ENCODE data around the gene KIRREL2. TPM values are rescaled to one million over a fixed set of nuclear protein-coding genes. Genes with fewer than 3 reads are reported as not detected.

KIRREL2 gene
- total RNA-seq, 2 experiments from 2014 or later, result 0.93 to 0.98 TPM

DNA sequence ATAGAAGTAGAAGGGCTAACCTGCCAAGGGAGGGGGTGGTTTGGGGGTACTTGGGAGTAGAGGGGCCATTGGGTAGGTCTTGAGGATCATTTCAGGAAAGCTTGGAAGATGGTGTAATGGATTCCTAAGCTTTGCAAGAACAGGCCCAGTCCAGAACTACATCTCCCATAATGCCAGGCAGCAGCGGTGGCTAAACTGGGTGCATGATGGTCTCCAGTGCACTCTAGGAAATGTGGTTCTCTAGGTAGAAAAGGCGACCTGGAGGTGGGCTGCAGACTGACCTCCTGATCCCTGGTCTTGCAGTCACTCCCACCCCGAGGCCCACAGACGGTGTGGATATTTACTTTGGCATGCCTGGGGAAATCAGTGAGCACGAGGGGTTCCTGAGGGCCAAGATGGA, 15.5 kb downstream of the KIRREL2 start:
- Mint-ChIP-seq H3K36me3 (ENCODE audit: low read depth) (no peaks in the 10 kb centered on the region), H3K9me3 (ENCODE audit: low read depth) (no peaks in the 10 kb centered on the region), H3K4me1 (peaks cover 14% of the 10 kb centered on the region), H3K27me3 (peaks cover 26% of the 10 kb centered on the region), H3K4me3 (no peak overlapping the region), H3K27ac (no peak overlapping the region)
- ChIA-PET POLR2A (no interaction called here), CTCF (no interaction called here)
- DNase-seq (no peak), ATAC-seq (no peak)
- intact Hi-C loops (cut with DNase I, micrococcal nuclease), result loop anchor here in 1 of 2 experiments (5.0 kb wide), 1 partner anchor 180 kb away; no protein-coding TSS in a partner anchor

DNA sequence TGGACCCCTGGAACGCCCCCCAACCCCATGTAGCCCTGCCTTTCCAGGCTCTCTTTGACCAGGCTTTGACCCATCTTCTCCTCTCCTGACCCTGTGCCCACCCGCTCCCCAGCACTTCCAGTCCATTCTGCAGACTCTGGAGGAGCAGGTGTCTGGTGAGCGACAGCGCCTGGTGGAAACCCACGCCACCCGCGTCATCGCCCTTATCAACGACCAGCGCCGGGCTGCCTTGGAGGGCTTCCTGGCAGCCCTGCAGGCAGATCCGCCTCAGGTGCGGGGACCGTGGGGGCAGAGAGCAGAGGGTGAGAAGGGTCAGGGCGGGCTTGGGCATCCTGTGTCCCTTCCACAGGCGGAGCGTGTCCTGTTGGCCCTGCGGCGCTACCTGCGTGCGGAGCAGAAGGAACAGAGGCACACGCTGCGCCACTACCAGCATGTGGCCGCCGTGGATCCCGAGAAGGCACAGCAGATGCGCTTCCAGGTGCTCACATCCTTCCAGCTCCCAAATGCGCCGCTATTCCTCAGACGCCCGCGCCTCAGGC, 17.8 kb downstream of the KIRREL2 start:
- intact Hi-C loops (cut with DNase I, micrococcal nuclease), result loop anchor here in 1 of 2 experiments (5.0 kb wide), 1 partner anchor 182 kb away; no protein-coding TSS in a partner anchor
- ATAC-seq (no peak), DNase-seq (no peak)
- Mint-ChIP-seq H3K27ac (no peak overlapping the region), H3K36me3 (ENCODE audit: low read depth) (no peaks in the 10 kb centered on the region), H3K4me1 (peaks cover 7% of the 10 kb centered on the region), H3K27me3 (peaks cover 22% of the 10 kb centered on the region), H3K9me3 (ENCODE audit: low read depth) (no peaks in the 10 kb centered on the region), H3K4me3 (no peak overlapping the region)
- POLR2A ChIA-PET, result no interaction called here
- CTCF ChIA-PET, result no interaction called here

DNA sequence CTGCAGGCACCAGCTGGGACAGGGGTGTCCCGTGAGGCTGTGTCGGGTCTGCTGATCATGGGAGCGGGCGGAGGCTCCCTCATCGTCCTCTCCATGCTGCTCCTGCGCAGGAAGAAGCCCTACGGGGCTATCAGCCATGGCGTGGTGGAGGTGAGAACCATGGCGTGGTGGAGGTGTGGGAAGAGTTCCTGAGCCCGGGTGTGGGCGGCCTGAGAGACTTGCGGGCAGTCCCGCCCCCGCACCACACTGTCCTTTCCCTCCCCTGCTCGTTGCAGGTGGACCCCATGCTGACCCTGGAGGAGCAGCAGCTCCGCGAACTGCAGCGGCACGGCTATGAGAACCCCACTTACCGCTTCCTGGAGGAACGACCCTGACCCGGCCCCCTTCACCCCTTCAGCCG, 22.4 kb downstream of the KIRREL2 start:
- ChIA-PET CTCF (interaction anchor here (0.5 to 5.5 kb wide), 2 partner anchors 54 to 215 kb away, joined by 3 to 52 read pairs; no protein-coding TSS in a partner anchor), POLR2A (interaction anchor here (1.0 to 1.1 kb wide), 2 partner anchors 9 to 23 kb away, joined by 3 to 4 read pairs; partner anchors contain the start of gene KIRREL2)
- H3K9me3 Mint-ChIP-seq (ENCODE audit: low read depth), result no peaks in the 10 kb centered on the region
- intact Hi-C loops (cut with DNase I, micrococcal nuclease), result loop anchor here in 1 of 2 experiments (1.0 kb wide), 2 partner anchors 10 to 51 kb away; no protein-coding TSS in a partner anchor
- no peaks in the 10 kb centered on the region for H3K36me3 Mint-ChIP-seq (ENCODE audit: low read depth)
- H3K27ac Mint-ChIP-seq, result no peak overlapping the region
- H3K4me3 Mint-ChIP-seq, result no peak overlapping the region
- H3K4me1 Mint-ChIP-seq, result peaks cover 2% of the 10 kb centered on the region
- H3K27me3 Mint-ChIP-seq, result peaks cover 16% of the 10 kb centered on the region
- ATAC-seq, result no peak
- no peak for DNase-seq

DNA sequence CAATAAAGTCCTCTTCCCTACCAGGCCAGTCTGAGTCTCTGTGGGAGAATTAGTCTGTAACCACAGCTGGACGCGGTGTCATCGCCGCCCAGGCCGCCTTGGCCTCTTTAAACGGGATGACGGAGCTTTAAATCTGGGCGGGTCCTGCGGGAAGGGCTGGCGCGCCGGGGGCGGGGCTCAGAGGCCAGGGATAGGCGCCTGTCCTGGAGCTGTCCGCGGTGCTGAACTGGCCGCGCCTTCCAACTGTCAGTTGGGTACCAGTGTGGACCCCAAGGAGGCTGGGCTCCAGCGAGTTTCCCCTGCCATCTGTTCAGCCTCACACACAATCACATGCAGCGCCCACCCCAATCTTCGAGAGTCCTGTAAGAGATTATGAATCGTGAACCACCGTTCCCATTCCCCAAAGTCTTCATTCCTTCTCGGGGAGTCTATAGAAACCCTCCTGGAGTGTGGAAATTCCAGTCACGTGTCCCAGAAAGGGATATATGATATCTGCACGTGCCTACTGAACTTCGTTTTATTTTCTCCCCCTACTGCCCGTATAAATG, 23.1 kb downstream of the KIRREL2 start:
- Mint-ChIP-seq H3K36me3 (ENCODE audit: low read depth) (no peaks in the 10 kb centered on the region), H3K9me3 (ENCODE audit: low read depth) (no peaks in the 10 kb centered on the region)

GRCh38 chr19:35882114-35882832, 25.6 kb downstream of the KIRREL2 start:
- peaks cover 2% of the 10 kb centered on the region for H3K4me1 Mint-ChIP-seq
- no peak overlapping the region for H3K27ac Mint-ChIP-seq
- CTCF ChIA-PET, result interaction anchor here (0.6 to 5.5 kb wide), 8 partner anchors 16 to 177 kb away, joined by 3 to 52 read pairs (median 3); no protein-coding TSS in a partner anchor
- H3K27me3 Mint-ChIP-seq, result peaks cover 12% of the 10 kb centered on the region
- DNase-seq (peak; percentile 35), ATAC-seq (peak; percentile 53)
- intact Hi-C loops (cut with DNase I, micrococcal nuclease), result loop anchor here (1.0 to 5.0 kb wide), 3 partner anchors 17 to 190 kb away; no protein-coding TSS in a partner anchor
- POLR2A ChIA-PET, result no interaction called here
- no peak overlapping the region for H3K4me3 Mint-ChIP-seq
- H3K36me3 Mint-ChIP-seq (ENCODE audit: low read depth), result peaks cover 11% of the 10 kb centered on the region
- no peaks in the 10 kb centered on the region for H3K9me3 Mint-ChIP-seq (ENCODE audit: low read depth)

More for the DNA sequence above, 23.1 kb downstream of the KIRREL2 start:
- ChIA-PET CTCF (interaction anchor here (0.7 to 5.5 kb wide), 5 partner anchors 11 to 129 kb away, joined by 3 to 52 read pairs (median 3); no protein-coding TSS in a partner anchor), POLR2A (interaction anchor here (0.5 to 1.1 kb wide), 3 partner anchors 10 to 335 kb away, joined by 3 to 10 read pairs (median 4); partner anchors contain the start of genes KIRREL2 and ZNF146)
- peak; percentile 73 for ATAC-seq
- Mint-ChIP-seq H3K27ac (no peak overlapping the region), H3K27me3 (peaks cover 16% of the 10 kb centered on the region), H3K4me1 (peaks cover 2% of the 10 kb centered on the region), H3K4me3 (no peak overlapping the region)
- peak; percentile 93 for DNase-seq
- intact Hi-C loops (cut with DNase I, micrococcal nuclease), result loop anchor here in 1 of 2 experiments (1.0 to 5.0 kb wide), 3 partner anchors 11 to 188 kb away; no protein-coding TSS in a partner anchor

DNA sequence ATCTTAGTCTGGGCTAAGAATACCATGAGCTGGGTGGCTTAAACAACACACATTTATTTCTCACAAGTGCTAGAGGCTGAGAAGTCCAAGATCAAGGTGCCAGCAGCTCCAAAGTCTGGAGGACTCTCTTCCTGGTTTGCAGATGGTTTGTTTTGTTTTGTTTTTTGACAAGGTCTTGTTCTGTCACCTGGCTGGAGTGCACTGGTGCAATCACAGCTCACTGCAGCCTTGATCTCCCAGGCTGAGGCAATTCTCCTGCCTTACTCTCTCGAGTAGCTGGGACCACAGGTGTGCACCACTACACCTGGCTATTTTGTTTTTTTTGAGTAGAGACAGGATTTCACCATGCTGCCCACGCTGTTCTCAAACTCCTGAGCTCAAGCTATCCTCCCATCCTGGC, 27.2 kb downstream of the KIRREL2 start:
- no peaks in the 10 kb centered on the region for H3K9me3 Mint-ChIP-seq (ENCODE audit: low read depth)
- H3K4me3 Mint-ChIP-seq, result no peak overlapping the region
- H3K27ac Mint-ChIP-seq, result no peak overlapping the region
- DNase-seq, result no peak
- peaks cover 25% of the 10 kb centered on the region for H3K36me3 Mint-ChIP-seq (ENCODE audit: low read depth)
- peaks cover 2% of the 10 kb centered on the region for H3K4me1 Mint-ChIP-seq
- POLR2A ChIA-PET, result interaction anchor here (0.6 to 1.2 kb wide), 2 partner anchors 47 to 168 kb away, joined by 3 to 4 read pairs; no protein-coding TSS in a partner anchor
- peak; percentile 10 for ATAC-seq
- intact Hi-C loops (cut with DNase I, micrococcal nuclease), result loop anchor here in 1 of 2 experiments (5.0 kb wide), 1 partner anchor 192 kb away; no protein-coding TSS in a partner anchor
- H3K27me3 Mint-ChIP-seq, result peaks cover 7% of the 10 kb centered on the region
- CTCF ChIA-PET, result interaction anchor here (0.6 to 5.5 kb wide), 8 partner anchors 9 to 75 kb away, joined by 3 to 52 read pairs (median 3); no protein-coding TSS in a partner anchor

GRCh38 chr19:35885225-35885738, 28.6 kb downstream of the KIRREL2 start:
- Mint-ChIP-seq H3K4me3 (no peak overlapping the region), H3K27me3 (no peaks in the 10 kb centered on the region), H3K4me1 (no peaks in the 10 kb centered on the region), H3K9me3 (ENCODE audit: low read depth) (no peaks in the 10 kb centered on the region), H3K27ac (no peak overlapping the region), H3K36me3 (ENCODE audit: low read depth) (peaks cover 36% of the 10 kb centered on the region)
- intact Hi-C loops (cut with DNase I, micrococcal nuclease), result no loop called here
- no peak for DNase-seq
- ChIA-PET CTCF (interaction anchor here (0.8 to 1.0 kb wide), 2 partner anchors 24 to 47 kb away, joined by 3 read pairs; no protein-coding TSS in a partner anchor), POLR2A (no interaction called here)
- no peak for ATAC-seq

DNA sequence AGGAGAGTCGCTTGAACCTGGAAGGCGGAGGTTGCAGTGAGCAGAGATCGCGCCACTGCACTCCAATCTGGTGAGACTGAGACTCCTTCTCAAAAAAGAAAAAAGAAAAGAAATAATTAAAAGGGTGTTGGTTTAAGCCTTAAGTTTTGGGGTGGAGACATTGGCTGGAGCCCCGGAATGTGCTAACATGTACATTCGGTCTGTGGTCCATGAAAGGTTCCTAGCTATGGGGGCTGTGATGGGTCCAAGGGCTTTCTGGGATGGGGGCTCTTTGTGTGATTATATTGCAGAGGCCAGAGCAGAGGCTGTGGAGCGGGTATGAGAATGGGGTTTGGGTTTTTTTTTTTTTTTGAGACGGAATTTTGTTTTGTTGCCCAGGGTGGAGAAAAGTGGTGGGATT, 29.2 kb downstream of the KIRREL2 start:
- no peaks in the 10 kb centered on the region for H3K4me1 Mint-ChIP-seq
- no peak for ATAC-seq
- intact Hi-C loops (cut with DNase I, micrococcal nuclease), result no loop called here
- H3K4me3 Mint-ChIP-seq, result no peak overlapping the region
- no peaks in the 10 kb centered on the region for H3K9me3 Mint-ChIP-seq (ENCODE audit: low read depth)
- ChIA-PET POLR2A (no interaction called here), CTCF (interaction anchor here (0.8 to 1.0 kb wide), 2 partner anchors 23 to 46 kb away, joined by 3 read pairs; no protein-coding TSS in a partner anchor)
- H3K27me3 Mint-ChIP-seq, result no peaks in the 10 kb centered on the region
- no peak overlapping the region for H3K27ac Mint-ChIP-seq
- H3K36me3 Mint-ChIP-seq (ENCODE audit: low read depth), result peaks cover 41% of the 10 kb centered on the region
- no peak for DNase-seq

DNA sequence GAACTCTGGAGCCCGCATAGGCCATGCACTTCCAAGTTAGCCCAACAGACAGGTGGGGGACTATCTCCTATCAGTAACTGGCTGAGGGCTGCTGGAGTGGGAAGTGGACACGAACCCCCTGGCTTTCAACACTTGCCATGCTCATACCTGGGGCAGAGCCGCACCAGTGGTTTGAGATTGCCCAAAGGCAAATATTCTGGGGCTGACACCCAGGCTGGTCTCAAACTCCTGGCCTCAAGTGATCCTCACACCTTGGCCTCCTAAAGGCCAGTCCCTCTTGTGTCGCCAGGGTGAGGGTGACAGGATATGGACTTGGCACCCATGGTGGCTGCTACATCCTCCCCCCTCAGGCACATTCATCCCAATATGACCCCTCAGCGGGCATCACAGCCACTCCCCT, 30.5 kb downstream of the KIRREL2 start:
- peaks cover 47% of the 10 kb centered on the region for H3K36me3 Mint-ChIP-seq (ENCODE audit: low read depth)
- intact Hi-C loops (cut with DNase I, micrococcal nuclease), result no loop called here

DNA sequence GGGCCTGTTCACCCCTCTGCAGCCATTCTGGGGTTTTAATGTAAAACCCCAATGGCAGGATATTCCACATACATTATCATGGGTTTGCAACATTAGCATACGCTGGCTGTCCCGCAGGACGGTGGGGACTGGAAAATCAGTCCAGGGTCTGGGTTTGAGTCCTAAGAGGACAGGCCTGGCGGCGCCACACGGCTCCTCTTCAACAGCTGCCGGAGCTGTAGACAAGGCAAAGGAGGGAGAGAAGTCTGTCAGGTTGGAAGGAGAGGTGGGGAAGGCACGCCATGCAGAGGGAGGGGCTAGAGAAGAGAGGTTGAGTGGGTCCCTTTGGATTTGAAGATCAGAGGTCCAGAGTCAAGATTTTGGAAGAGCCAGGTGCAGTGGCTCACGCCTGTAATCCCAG, 31.7 kb downstream of the KIRREL2 start:
- Mint-ChIP-seq H3K4me3 (no peak overlapping the region), H3K27ac (no peak overlapping the region), H3K36me3 (ENCODE audit: low read depth) (peaks cover 56% of the 10 kb centered on the region), H3K27me3 (no peaks in the 10 kb centered on the region), H3K9me3 (ENCODE audit: low read depth) (no peaks in the 10 kb centered on the region), H3K4me1 (peaks cover 7% of the 10 kb centered on the region)
- CTCF ChIA-PET, result interaction anchor here (0.6 kb wide), 1 partner anchor 333 kb away, joined by 3 read pairs; no protein-coding TSS in a partner anchor
- POLR2A ChIA-PET, result interaction anchor here (0.7 kb wide), 1 partner anchor 42 kb away, joined by 4 read pairs; no protein-coding TSS in a partner anchor
- no peak for DNase-seq
- intact Hi-C loops (cut with DNase I, micrococcal nuclease), result no loop called here
- no peak for ATAC-seq

More for the DNA sequence above, 30.5 kb downstream of the KIRREL2 start:
- no peak for ATAC-seq
- Mint-ChIP-seq H3K27me3 (no peaks in the 10 kb centered on the region), H3K9me3 (ENCODE audit: low read depth) (no peaks in the 10 kb centered on the region), H3K4me1 (no peaks in the 10 kb centered on the region), H3K4me3 (no peak overlapping the region), H3K27ac (no peak overlapping the region)
- ChIA-PET POLR2A (no interaction called here), CTCF (interaction anchor here (0.7 kb wide), 1 partner anchor 150 kb away, joined by 3 read pairs; no protein-coding TSS in a partner anchor)
- DNase-seq, result no peak
